B cell (primary cell): ENCODE data around the gene ANKRD30A. TPM values are rescaled to one million over a fixed set of nuclear protein-coding genes. Genes with fewer than 3 reads are reported as not detected.

Experiments used
- ATAC-seq: fragments of 200-7000 bp; cut with Tn5 transposase; one replicate; pipeline ENCODE4 v1.10.0; 2021; ENCODE audit warnings: low read depth, mild to moderate bottlenecking, moderate number of reproducible peaks, moderate library complexity
- CTCF ChIA-PET: fragments of 350-600 bp; sonication (Branson Sonifier 250); formaldehyde crosslinking; loops from one replicate; lab custom pipeline; 2021; ENCODE audit warnings: antibody characterized with exemption, inconsistent platforms; lab: Charles Lee
- POLR2A ChIA-PET: fragments of 350-600 bp; sonication (Branson Sonifier 250); formaldehyde crosslinking; loops from one replicate; lab custom pipeline; 2021; ENCODE audit warnings: antibody characterized with exemption; lab: Charles Lee
- DNase-seq: peaks from one replicate; pipeline ENCODE4 v3.0.0; 2013
- H2AFZ ChIP-seq: 2 replicates; pipeline ENCODE4 v1.6.1; 2012; ENCODE audit warnings: mild to moderate bottlenecking, low read depth, low read length; ENCODE audit not compliant: insufficient read depth, poor library complexity, severe bottlenecking
- H3K27ac ChIP-seq, 2 donors: 1 replicate in 1 of 2; 2 replicates in 1 of 2; pipeline ENCODE4 v1.5.1; 2012 to 2013; ENCODE audit warnings: low read length in 2 of 2, mild to moderate bottlenecking in 2 of 2, moderate library complexity in 1 of 2
- H3K27me3 ChIP-seq, 4 experiments: fragments of 200-600 bp in 1 of 4; sonication (generic) in 1 of 4; replicated peaks in 1 of 4; 1 replicate in 2 of 4; 2 replicates in 2 of 4; pipeline versions ENCODE4 v1.6.1 to v1.7.0; 2013 to 2016; ENCODE audit warnings: low read length in 3 of 4, mild to moderate bottlenecking in 2 of 4, mixed read lengths in 1 of 4, moderate library complexity in 1 of 4; ENCODE audit not compliant: insufficient read depth in 4 of 4, control insufficient read depth in 3 of 4; ENCODE audit errors: control extremely low read depth in 1 of 4
- H3K36me3 ChIP-seq, 2 experiments: replicated peaks in 1 of 2; 1 replicate in 1 of 2; 2 replicates in 1 of 2; pipeline versions ENCODE4 v1.6.1 to v1.7.1; 2013; ENCODE audit warnings: low read length in 1 of 2; ENCODE audit not compliant: insufficient read depth in 2 of 2, control insufficient read depth in 1 of 2; ENCODE audit errors: control extremely low read depth in 1 of 2, extremely low read depth in 1 of 2
- H3K4me1 ChIP-seq, 2 donors: fragments of 200-600 bp in 1 of 2; sonication (generic) in 1 of 2; 1 replicate in 1 of 2; 2 replicates in 1 of 2; pipeline versions ENCODE4 v1.5.1 to v1.6.1; 2013 to 2017; ENCODE audit warnings: low read length in 2 of 2; ENCODE audit not compliant: control insufficient read depth in 2 of 2, insufficient read depth in 2 of 2
- H3K4me2 ChIP-seq: replicated peaks from 2 replicates; pipeline ENCODE3; 2012; ENCODE audit warnings: mild to moderate bottlenecking, low read depth, low read length; ENCODE audit not compliant: poor library complexity, severe bottlenecking
- H3K4me3 ChIP-seq, 5 experiments: fragments of 200-600 bp in 1 of 5; sonication (generic) in 1 of 5; 1 replicate in 3 of 5; 2 replicates in 2 of 5; pipeline versions ENCODE4 v1.5.1 to v1.7.0; 2011 to 2016; ENCODE audit warnings: low read length in 4 of 5, mild to moderate bottlenecking in 4 of 5, low read depth in 2 of 5, control low read depth in 1 of 5, moderate library complexity in 1 of 5; ENCODE audit not compliant: insufficient read depth in 1 of 5; ENCODE audit errors: control extremely low read depth in 1 of 5, extremely low read depth in 1 of 5
- H3K79me2 ChIP-seq: fragments of 200-600 bp; sonication (generic); one replicate; pipeline ENCODE4 v1.6.0; 2016; ENCODE audit warnings: low read length; ENCODE audit not compliant: control insufficient read depth, insufficient read depth
- H3K9ac ChIP-seq: fragments of 200-600 bp; sonication (generic); 2 replicates; pipeline ENCODE4 v1.6.1; 2017; ENCODE audit warnings: mild to moderate bottlenecking, low read length, moderate library complexity
- H3K9me3 ChIP-seq, 3 donors: one replicate each; pipeline versions ENCODE4 v1.6.1 to v1.7.1; 2013; ENCODE audit warnings: low read length in 2 of 3; ENCODE audit not compliant: control insufficient read depth in 2 of 3, insufficient read depth in 1 of 3; ENCODE audit errors: control extremely low read depth in 1 of 3
- H4K20me1 ChIP-seq: 2 replicates; pipeline ENCODE4 v1.6.0; 2012; ENCODE audit warnings: mild to moderate bottlenecking, low read length; ENCODE audit not compliant: insufficient read depth, control insufficient read depth, poor library complexity, severe bottlenecking
- H3K27ac Mint-ChIP-seq: one replicate; pipeline ENCODE4 v1.8.0; 2021; ENCODE audit warnings: mixed read lengths
- H3K27me3 Mint-ChIP-seq: one replicate; pipeline ENCODE4 v1.8.0; 2021; ENCODE audit warnings: mixed read lengths
- H3K4me1 Mint-ChIP-seq: one replicate; pipeline ENCODE4 v1.8.0; 2021; ENCODE audit warnings: mixed read lengths
- H3K4me3 Mint-ChIP-seq: one replicate; pipeline ENCODE4 v1.8.0; 2021; ENCODE audit warnings: mixed read lengths
- H3K9me3 Mint-ChIP-seq: one replicate; pipeline ENCODE4 v1.8.0; 2022; ENCODE audit warnings: mixed read lengths; ENCODE audit not compliant: insufficient read depth
- CTCF ChIP-seq: fragments of 200-600 bp; IDR thresholded peaks from one replicate; pipeline ENCODE4 v1.8.0; 2022; ENCODE audit warnings: antibody characterized with exemption, mild to moderate bottlenecking
- EZH2 ChIP-seq: IDR thresholded peaks from 2 replicates; pipeline ENCODE4 v1.6.1; 2012; ENCODE audit warnings: borderline replicate concordance, low read depth, mild to moderate bottlenecking, moderate library complexity, low read length; ENCODE audit not compliant: insufficient read depth, poor library complexity, severe bottlenecking
- WGBS: methylation state at CpG from one replicate; pipeline ENCODE4 v1.1.5; 2013; ENCODE audit warnings: missing lambda C conversion rate; ENCODE audit not compliant: insufficient coverage; 5-methylcytosine and 5-hydroxymethylcytosine counted together
- intact Hi-C: fragments of 100-400 bp; cut with micrococcal nuclease; formaldehyde crosslinking; loops from one replicate; pipeline ENCODE4 v1.10.0; 2022
- polyA plus RNA-seq: library from polyadenylated mRNA; depleted of rRNA; stranded (reverse); fragments of >200 nt; gene quantifications from 2 replicates; pipeline ENCODE4 v1.2.3, GENCODE V29; 2012
- total RNA-seq, 2 donors: library from RNA; stranded (reverse); fragments of 120-200 nt in 1 of 2; gene quantifications; 1 replicate in 1 of 2; 2 replicates in 1 of 2; pipeline versions ENCODE4 v1.2.3 to v1.2.4, GENCODE V29; 2013 to 2022

The ANKRD30A gene
- total and polyA plus RNA-seq, 2 donors (not counting 1 experiment from before 2014, with no cell fraction given): not detected

GRCh38 chr10:37314350-37314749 lies 189.0 kb downstream of the ANKRD30A start:
- Mint-ChIP-seq H3K27ac (no peak overlapping the region), H3K27me3 (no peaks in the 10 kb centered on the region), H3K4me3 (no peak overlapping the region), H3K4me1 (no peaks in the 10 kb centered on the region), H3K9me3 (peaks cover 2% of the 10 kb centered on the region)
- H3K4me1 ChIP-seq: no peaks in the 10 kb centered on the region
- no peaks in the 10 kb centered on the region for H3K79me2 ChIP-seq
- intact Hi-C loops: no loop called here
- no peaks in the 10 kb centered on the region for H4K20me1 ChIP-seq
- peaks cover 0 to 6% (median 1%) of the 10 kb centered on the region in 3 donors for H3K9me3 ChIP-seq
- no peak for DNase-seq
- TF ChIP-seq EZH2 (no peak), CTCF (no peak)
- H3K27me3 ChIP-seq: no peaks in the 10 kb centered on the region
- no peaks in the 10 kb centered on the region for H3K36me3 ChIP-seq
- no peak overlapping the region for H3K9ac ChIP-seq
- H2AFZ ChIP-seq: no peak overlapping the region
- H3K27ac ChIP-seq: no peak overlapping the region
- WGBS: no CpG with 5 or more reads among the region's 3 CpGs
- ChIA-PET CTCF (no interaction called here), POLR2A (no interaction called here)
- H3K4me2 ChIP-seq: no peak overlapping the region
- no peak overlapping the region for H3K4me3 ChIP-seq
- ATAC-seq: no peak

GRCh38 chr10:37314862-37315261 lies 189.5 kb downstream of the ANKRD30A start:
- ChIA-PET POLR2A (no interaction called here), CTCF (no interaction called here)
- Histone ChIP-seq H3K4me3 (no peak overlapping the region), H3K79me2 (no peaks in the 10 kb centered on the region), H3K9me3 (peaks cover 0 to 6% (median 1%) of the 10 kb centered on the region in 3 donors), H2AFZ (no peak overlapping the region), H3K9ac (no peak overlapping the region), H3K4me2 (no peak overlapping the region), H3K27ac (no peak overlapping the region), H3K27me3 (no peaks in the 10 kb centered on the region), H3K4me1 (no peaks in the 10 kb centered on the region), H4K20me1 (no peaks in the 10 kb centered on the region), H3K36me3 (no peaks in the 10 kb centered on the region)
- H3K27me3 Mint-ChIP-seq: no peaks in the 10 kb centered on the region
- TF ChIP-seq CTCF: no peak
- TF ChIP-seq EZH2: no peak
- no peak for DNase-seq
- H3K4me3 Mint-ChIP-seq: no peak overlapping the region
- H3K9me3 Mint-ChIP-seq: peaks cover 2% of the 10 kb centered on the region
- no peaks in the 10 kb centered on the region for H3K4me1 Mint-ChIP-seq
- intact Hi-C loops: no loop called here
- no CpG with 5 or more reads among the region's 1 CpG for WGBS
- no peak overlapping the region for H3K27ac Mint-ChIP-seq
- no peak for ATAC-seq
